Vagina (tissue), 2 donors: Measurements from ENCODE around the gene PPP1R2B. TPM values are rescaled to one million over a fixed set of nuclear protein-coding genes. Genes with fewer than 3 reads are reported as not detected.

ENCODE experiments used
- DNase-seq, 2 donors: peaks; one replicate each; pipeline ENCODE4 v3.0.0-alpha.2; 2017; ENCODE audit errors: extremely low spot score in 2 of 2
- H3K27ac ChIP-seq: fragments of 200-600 bp; sonication (generic); one replicate; pipeline ENCODE4 v1.5.1; 2019
- H3K27me3 ChIP-seq: fragments of 200-600 bp; sonication (generic); one replicate; pipeline ENCODE4 v1.5.1; 2019
- H3K36me3 ChIP-seq, 2 donors: fragments of 200-600 bp; sonication (generic); one replicate each; pipeline ENCODE4 v1.5.1; 2017 to 2019
- H3K4me1 ChIP-seq: fragments of 200-600 bp; sonication (generic); one replicate; pipeline ENCODE4 v1.5.1; 2019
- H3K4me3 ChIP-seq, 2 donors: fragments of 200-600 bp; sonication (generic); 1 replicate in 1 of 2; 2 replicates in 1 of 2; pipeline ENCODE4 v1.5.1; 2016 to 2019
- H3K9me3 ChIP-seq: fragments of 200-600 bp; sonication (generic); one replicate; pipeline ENCODE4 v1.5.1; 2019
- POLR2A ChIP-seq, 2 donors: fragments of 450-650 bp; IDR thresholded peaks; one replicate each; pipeline ENCODE4 v1.6.1; 2017; ENCODE audit warnings: antibody characterized with exemption in 2 of 2, mild to moderate bottlenecking in 2 of 2, moderate library complexity in 2 of 2
- POLR2AphosphoS5 ChIP-seq, 2 donors: sonication (generic); formaldehyde crosslinking; IDR thresholded peaks; one replicate each; pipeline ENCODE4 v1.9.0; 2017; ENCODE audit warnings: antibody characterized with exemption in 2 of 2, mild to moderate bottlenecking in 2 of 2, low read depth in 1 of 2; ENCODE audit not compliant: insufficient read depth in 1 of 2
- intact Hi-C: fragments of 100-400 bp; cut with DNase I; formaldehyde crosslinking; loops from one replicate; pipeline ENCODE4 v1.15.1; 2023
- total RNA-seq: library from RNA; depleted of rRNA; stranded (reverse); fragments of >200 nt; gene quantifications from one replicate; pipeline ENCODE4 v1.2.3, GENCODE V29; 2016
- TF ChIP-seq, protein P1 (sequence below), 3 experiments: fragments of 450-650 bp in 2 of 3; fragments of 200-600 bp in 1 of 3; sonication (generic) in 1 of 3; IDR thresholded peaks; one replicate each; pipeline ENCODE4 v1.5.1; 2017 to 2019; ENCODE audit warnings: antibody characterized with exemption in 3 of 3, mild to moderate bottlenecking in 2 of 3, moderate library complexity in 2 of 3

Gene PPP1R2B
- total RNA-seq, 1 donor from 2014 or later = not detected

DNA sequence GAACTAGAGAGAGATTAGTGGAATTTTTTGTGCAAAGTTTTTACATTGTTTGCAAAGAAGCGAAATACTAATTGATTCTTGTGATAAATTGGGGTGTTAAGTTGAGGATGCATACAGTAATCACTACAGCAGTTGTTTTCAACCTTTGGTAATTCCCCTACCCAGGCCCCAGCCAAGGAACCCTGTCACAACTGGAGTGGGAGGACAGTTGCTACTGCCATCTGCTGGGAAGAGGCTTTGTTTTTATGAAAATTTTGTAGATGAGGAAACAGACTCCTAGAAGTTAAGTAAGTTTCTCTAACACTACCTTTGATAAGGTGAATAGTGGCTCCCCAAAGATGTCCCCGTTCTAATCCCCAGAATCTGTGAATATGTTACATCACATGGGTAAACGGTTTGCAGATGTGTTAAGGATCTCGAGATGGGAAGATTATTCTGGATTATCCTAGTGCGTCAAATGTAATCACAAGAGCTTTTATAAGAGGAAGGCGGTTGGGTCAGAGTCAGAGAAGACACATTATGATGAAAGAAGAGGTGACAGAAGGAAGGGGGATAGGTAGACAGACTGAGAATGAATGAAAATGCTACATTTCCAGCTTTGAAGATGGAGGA is 34.0 kb upstream of the PPP1R2B start:
- no peak overlapping the region for H3K27ac ChIP-seq
- H3K4me1 ChIP-seq = no peaks in the 10 kb centered on the region
- H3K9me3 ChIP-seq = no peaks in the 10 kb centered on the region
- intact Hi-C loops = no loop called here
- TF ChIP-seq, protein P1, sequence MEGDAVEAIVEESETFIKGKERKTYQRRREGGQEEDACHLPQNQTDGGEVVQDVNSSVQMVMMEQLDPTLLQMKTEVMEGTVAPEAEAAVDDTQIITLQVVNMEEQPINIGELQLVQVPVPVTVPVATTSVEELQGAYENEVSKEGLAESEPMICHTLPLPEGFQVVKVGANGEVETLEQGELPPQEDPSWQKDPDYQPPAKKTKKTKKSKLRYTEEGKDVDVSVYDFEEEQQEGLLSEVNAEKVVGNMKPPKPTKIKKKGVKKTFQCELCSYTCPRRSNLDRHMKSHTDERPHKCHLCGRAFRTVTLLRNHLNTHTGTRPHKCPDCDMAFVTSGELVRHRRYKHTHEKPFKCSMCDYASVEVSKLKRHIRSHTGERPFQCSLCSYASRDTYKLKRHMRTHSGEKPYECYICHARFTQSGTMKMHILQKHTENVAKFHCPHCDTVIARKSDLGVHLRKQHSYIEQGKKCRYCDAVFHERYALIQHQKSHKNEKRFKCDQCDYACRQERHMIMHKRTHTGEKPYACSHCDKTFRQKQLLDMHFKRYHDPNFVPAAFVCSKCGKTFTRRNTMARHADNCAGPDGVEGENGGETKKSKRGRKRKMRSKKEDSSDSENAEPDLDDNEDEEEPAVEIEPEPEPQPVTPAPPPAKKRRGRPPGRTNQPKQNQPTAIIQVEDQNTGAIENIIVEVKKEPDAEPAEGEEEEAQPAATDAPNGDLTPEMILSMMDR (IDR thresholded peaks at IDR 0.05) = peak; percentile 6 to 33 (median 12)
- no peak for TF ChIP-seq POLR2AphosphoS5 (IDR thresholded peaks at IDR 0.05; ENCODE audit: insufficient read depth in 1 of 2, low read depth in 1 of 2)
- TF ChIP-seq POLR2A (IDR thresholded peaks at IDR 0.05) = no peak
- no peak overlapping the region for H3K4me3 ChIP-seq
- no peak for DNase-seq
- H3K36me3 ChIP-seq = no peaks in the 10 kb centered on the region
- no peaks in the 10 kb centered on the region for H3K27me3 ChIP-seq

DNA sequence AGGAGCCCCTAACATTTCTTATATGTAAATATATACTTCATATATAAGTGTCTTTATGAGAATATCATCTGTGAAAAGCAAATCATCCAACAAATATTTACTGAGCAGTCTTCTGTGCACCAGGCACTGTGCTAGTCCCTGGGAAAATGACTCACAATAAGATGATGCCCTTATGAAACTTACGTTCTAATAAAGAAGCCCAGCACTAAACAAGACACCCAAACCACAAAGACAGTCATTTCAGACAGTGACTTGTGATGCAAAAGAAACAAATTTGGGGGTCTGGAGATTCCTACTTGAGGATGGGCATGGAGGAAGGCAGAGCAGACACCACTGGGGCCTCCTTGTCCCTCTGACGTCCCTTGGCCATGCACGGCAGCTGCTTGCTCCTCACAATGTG is 30.6 kb upstream of the PPP1R2B start:
- no peaks in the 10 kb centered on the region for H3K4me1 ChIP-seq

DNA sequence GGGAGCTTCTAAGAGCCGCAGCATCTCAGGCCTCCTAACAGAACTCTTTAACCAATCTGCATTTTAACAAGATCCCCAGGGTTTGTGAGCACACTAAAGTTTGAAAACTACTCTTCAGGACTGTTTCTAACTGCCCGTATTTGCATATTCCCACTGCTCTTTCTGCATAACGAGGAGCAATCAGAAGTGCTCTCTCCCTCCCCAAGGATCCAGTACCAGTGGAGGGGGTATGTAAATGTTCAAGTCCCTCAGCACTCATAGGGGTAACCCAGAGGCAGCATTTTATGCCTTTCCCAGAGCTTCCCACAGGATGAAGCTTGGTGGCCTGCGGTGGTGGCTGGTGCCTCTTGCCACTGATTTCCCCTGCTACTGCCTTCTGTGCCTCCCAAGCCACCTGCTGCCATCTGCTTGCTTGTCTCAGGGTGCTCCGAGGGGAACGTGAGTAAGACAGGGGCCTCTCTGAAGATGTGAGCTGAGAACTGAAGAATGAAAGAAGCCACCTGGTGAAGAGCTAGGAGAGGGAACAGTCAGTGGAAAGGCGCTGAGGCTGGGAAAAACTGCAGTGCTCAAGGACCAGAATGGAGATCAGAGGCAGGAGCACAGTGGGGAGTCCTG is 30.0 kb upstream of the PPP1R2B start:
- Histone ChIP-seq H3K9me3 (no peaks in the 10 kb centered on the region), H3K4me3 (no peak overlapping the region), H3K4me1 (no peaks in the 10 kb centered on the region), H3K27me3 (no peaks in the 10 kb centered on the region), H3K27ac (no peak overlapping the region), H3K36me3 (no peaks in the 10 kb centered on the region)
- intact Hi-C loops = no loop called here
- TF ChIP-seq, protein P1 (IDR thresholded peaks at IDR 0.05) = no peak
- TF ChIP-seq POLR2A (IDR thresholded peaks at IDR 0.05) (no peak), POLR2AphosphoS5 (IDR thresholded peaks at IDR 0.05; ENCODE audit: insufficient read depth in 1 of 2, low read depth in 1 of 2) (no peak)
- DNase-seq = no peak

More for the DNA sequence above, 30.6 kb upstream of the PPP1R2B start:
- H3K9me3 ChIP-seq = no peaks in the 10 kb centered on the region
- H3K27me3 ChIP-seq = no peaks in the 10 kb centered on the region
- H3K27ac ChIP-seq = no peak overlapping the region
- H3K4me3 ChIP-seq = no peak overlapping the region
- intact Hi-C loops = no loop called here
- DNase-seq = no peak
- no peaks in the 10 kb centered on the region for H3K36me3 ChIP-seq
- TF ChIP-seq POLR2AphosphoS5 (IDR thresholded peaks at IDR 0.05; ENCODE audit: insufficient read depth in 1 of 2, low read depth in 1 of 2) = no peak
- no peak for TF ChIP-seq POLR2A (IDR thresholded peaks at IDR 0.05)
- TF ChIP-seq, protein P1 (IDR thresholded peaks at IDR 0.05) = no peak

DNA sequence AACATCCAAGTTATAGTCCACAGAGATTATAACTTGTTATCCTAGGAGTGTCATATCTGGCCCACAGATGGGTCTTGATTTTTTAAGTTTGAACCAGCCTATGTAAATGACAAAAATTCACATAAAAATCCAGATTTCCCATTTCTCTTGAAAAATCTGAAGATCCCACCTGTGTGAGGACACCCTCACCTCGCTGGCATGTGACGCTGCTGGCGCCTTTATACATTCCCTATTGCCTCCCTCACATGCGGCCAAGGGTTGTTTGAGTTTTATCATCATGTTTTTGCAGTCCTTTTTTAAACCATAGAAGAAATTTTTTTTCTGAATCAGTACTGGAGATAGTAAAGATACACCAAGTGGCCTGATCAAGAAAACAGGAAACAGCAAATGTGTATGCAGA is 25.9 kb upstream of the PPP1R2B start:
- Histone ChIP-seq H3K27me3 (no peaks in the 10 kb centered on the region), H3K9me3 (no peaks in the 10 kb centered on the region), H3K36me3 (no peaks in the 10 kb centered on the region), H3K4me1 (no peaks in the 10 kb centered on the region), H3K27ac (no peak overlapping the region), H3K4me3 (no peak overlapping the region)
- TF ChIP-seq, protein P1 (IDR thresholded peaks at IDR 0.05) = no peak
- TF ChIP-seq POLR2AphosphoS5 (IDR thresholded peaks at IDR 0.05; ENCODE audit: insufficient read depth in 1 of 2, low read depth in 1 of 2) (no peak), POLR2A (IDR thresholded peaks at IDR 0.05) (no peak)
- no peak for DNase-seq
- intact Hi-C loops = no loop called here

DNA sequence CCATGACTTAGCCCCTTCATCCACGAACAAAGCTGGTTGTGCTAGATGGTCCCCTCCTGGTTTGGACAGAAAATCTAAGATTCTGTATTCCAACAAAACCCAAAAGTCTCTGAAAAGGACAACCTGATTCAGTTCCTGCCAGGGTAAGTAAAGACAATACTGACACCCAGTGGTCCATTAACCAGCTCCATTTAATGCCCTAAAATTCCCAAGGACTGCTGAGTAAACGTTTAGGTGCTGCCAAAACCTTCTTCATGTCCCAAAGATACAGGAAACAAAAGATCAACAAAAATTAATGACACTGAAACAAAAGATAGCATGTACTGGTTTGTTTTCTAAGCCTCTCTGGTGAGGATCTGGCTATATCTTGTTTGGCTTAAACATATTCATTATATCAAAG is 25.3 kb upstream of the PPP1R2B start:
- Histone ChIP-seq H3K4me1 (no peaks in the 10 kb centered on the region), H3K9me3 (no peaks in the 10 kb centered on the region), H3K36me3 (no peaks in the 10 kb centered on the region), H3K27me3 (no peaks in the 10 kb centered on the region), H3K4me3 (no peak overlapping the region), H3K27ac (no peak overlapping the region)
- intact Hi-C loops = no loop called here
- no peak for DNase-seq
- TF ChIP-seq POLR2AphosphoS5 (IDR thresholded peaks at IDR 0.05; ENCODE audit: insufficient read depth in 1 of 2, low read depth in 1 of 2) (no peak), POLR2A (IDR thresholded peaks at IDR 0.05) (no peak)
- TF ChIP-seq, protein P1 (IDR thresholded peaks at IDR 0.05) = peak in 1 of 3 experiments; percentile 11
